Activated naive CD8-positive, alpha-beta T cell treated with anti-CD3 and anti-CD28 coated beads, Interleukin-2, amount 10 ng/mL, durations not matched to agents 7 days and 5 days (primary cell): ENCODE results near the gene TTN. TPM values are rescaled to one million over a fixed set of nuclear protein-coding genes. Genes with fewer than 3 reads are reported as not detected.

Source experiments
- ATAC-seq: fragments of 150-1000 bp; cut with Tn5 transposase; one replicate; pipeline ENCODE4 v1.10.0; 2021; ENCODE audit warnings: low read depth, moderate library complexity
- POLR2A ChIA-PET: fragments of 350-600 bp; sonication (Branson Sonifier 250); formaldehyde crosslinking; loops from one replicate; lab custom pipeline; 2021; ENCODE audit warnings: antibody characterized with exemption; lab: Charles Lee
- DNase-seq: peaks from one replicate; pipeline ENCODE4 v3.0.0; 2021
- H3K27ac Mint-ChIP-seq: one replicate; pipeline ENCODE4 v1.8.0; 2022; ENCODE audit warnings: mild to moderate bottlenecking, mixed read lengths
- H3K27me3 Mint-ChIP-seq: one replicate; pipeline ENCODE4 v1.8.0; 2022; ENCODE audit warnings: mild to moderate bottlenecking, moderate library complexity, mixed read lengths
- H3K36me3 Mint-ChIP-seq: one replicate; pipeline ENCODE4 v1.8.0; 2021; ENCODE audit warnings: mild to moderate bottlenecking, mixed read lengths
- H3K4me1 Mint-ChIP-seq: one replicate; pipeline ENCODE4 v1.8.0; 2021; ENCODE audit warnings: mixed read lengths
- H3K4me3 Mint-ChIP-seq: one replicate; pipeline ENCODE4 v1.8.0; 2022; ENCODE audit warnings: mild to moderate bottlenecking, moderate library complexity, mixed read lengths
- H3K9me3 Mint-ChIP-seq: one replicate; pipeline ENCODE4 v1.8.0; 2021; ENCODE audit warnings: mixed read lengths
- total RNA-seq, 2 experiments: library from RNA; stranded (reverse); gene quantifications; one replicate each; pipeline ENCODE4 v1.2.3, GENCODE V29; 2021

The TTN gene
- total RNA-seq, 2 experiments from 2014 or later: 11.9 to 13.5 TPM

DNA sequence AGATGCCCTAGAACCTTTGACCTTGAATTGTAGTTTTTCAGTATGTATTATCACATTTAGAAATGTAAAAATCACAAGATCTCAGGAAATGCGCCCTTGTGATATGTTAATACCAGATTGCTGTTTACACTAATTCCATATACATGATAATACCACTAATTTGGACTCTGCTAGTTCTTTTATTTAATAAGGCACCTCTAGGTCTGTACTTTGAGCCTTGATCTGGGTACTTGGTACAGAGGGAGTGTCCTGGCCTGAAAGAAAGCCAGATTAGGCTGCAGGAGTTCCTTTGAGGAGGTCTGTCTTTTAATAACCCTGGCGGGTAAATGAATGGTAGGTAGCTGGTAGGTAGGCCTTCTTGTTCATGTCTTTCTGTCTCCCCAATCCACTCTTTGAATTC, 300.7 kb downstream of the TTN start:
- POLR2A ChIA-PET: no interaction called here
- no peak for ATAC-seq
- no peak for DNase-seq
- Mint-ChIP-seq H3K4me1 (peaks cover 4% of the 10 kb centered on the region), H3K4me3 (no peak overlapping the region), H3K27ac (no peak overlapping the region), H3K9me3 (no peaks in the 10 kb centered on the region), H3K36me3 (peaks cover 16% of the 10 kb centered on the region), H3K27me3 (no peaks in the 10 kb centered on the region)

DNA sequence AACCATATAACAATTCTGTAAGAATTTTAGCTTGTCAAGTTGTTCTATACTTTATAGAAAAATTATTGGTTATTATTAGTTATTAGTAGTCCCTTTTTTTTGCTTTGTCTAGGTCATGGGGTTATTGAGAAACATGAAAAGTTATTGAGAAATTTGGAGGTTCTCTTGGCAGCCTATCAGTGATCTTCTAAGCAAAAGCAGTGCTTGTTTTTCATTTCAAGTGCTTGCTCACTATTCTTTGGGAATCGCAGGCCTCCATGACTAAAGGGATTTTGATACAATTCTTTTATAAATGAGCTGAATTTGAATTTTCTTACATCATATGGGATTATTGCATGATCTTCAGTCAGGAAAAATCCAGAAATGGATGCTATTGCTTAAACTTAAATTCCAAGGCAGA, 301.1 kb downstream of the TTN start:
- H3K27me3 Mint-ChIP-seq: no peaks in the 10 kb centered on the region
- ATAC-seq (no peak), DNase-seq (no peak)
- peaks cover 4% of the 10 kb centered on the region for H3K4me1 Mint-ChIP-seq
- no peak overlapping the region for H3K4me3 Mint-ChIP-seq
- POLR2A ChIA-PET: no interaction called here
- H3K36me3 Mint-ChIP-seq: peaks cover 16% of the 10 kb centered on the region
- H3K9me3 Mint-ChIP-seq: no peaks in the 10 kb centered on the region
- H3K27ac Mint-ChIP-seq: no peak overlapping the region

DNA sequence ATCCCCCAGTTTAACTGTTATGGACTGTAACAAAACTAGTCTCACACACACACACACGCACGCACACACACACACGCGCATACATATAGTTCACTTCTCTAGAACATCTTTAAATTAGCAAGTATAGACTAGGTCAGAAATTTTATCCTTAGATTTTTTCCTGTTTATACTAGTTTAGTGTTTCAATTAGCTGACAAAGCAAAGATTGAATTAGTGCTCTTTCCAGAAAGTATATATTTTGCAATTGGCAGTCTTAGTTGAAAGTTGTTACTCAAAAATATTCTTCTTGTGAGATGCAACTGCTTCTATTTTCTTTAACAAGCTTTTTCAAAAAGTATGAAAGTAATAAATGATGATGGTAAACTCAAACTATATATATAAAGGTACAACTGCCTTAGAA, 304.5 kb downstream of the TTN start:
- DNase-seq (no peak), ATAC-seq (no peak)
- Mint-ChIP-seq H3K4me3 (no peak overlapping the region), H3K36me3 (peaks cover 23% of the 10 kb centered on the region), H3K9me3 (no peaks in the 10 kb centered on the region), H3K27me3 (no peaks in the 10 kb centered on the region), H3K27ac (no peak overlapping the region), H3K4me1 (no peaks in the 10 kb centered on the region)
- POLR2A ChIA-PET: no interaction called here

DNA sequence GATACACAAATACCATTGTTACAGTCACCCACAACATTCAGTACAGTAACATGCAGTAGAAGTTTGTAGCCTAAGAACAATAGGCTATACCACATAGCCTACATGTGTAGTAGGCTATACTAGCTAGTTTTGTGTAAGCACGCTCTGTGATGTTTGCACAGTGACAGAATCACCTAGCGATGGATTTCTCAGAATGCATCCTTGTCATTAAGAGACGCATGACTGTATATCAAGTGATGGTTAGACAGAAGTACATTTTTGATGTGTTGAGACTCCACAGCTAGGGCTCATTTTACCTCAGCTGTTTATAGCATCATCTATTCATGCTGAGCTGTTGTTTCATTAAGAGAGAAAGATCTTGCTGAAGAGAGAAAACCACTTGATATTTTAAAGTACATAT, 307.6 kb downstream of the TTN start:
- no peak overlapping the region for H3K4me3 Mint-ChIP-seq
- peaks cover 1% of the 10 kb centered on the region for H3K4me1 Mint-ChIP-seq
- no peaks in the 10 kb centered on the region for H3K9me3 Mint-ChIP-seq
- peaks cover 37% of the 10 kb centered on the region for H3K36me3 Mint-ChIP-seq
- POLR2A ChIA-PET: no interaction called here
- DNase-seq (no peak), ATAC-seq (no peak)
- no peaks in the 10 kb centered on the region for H3K27me3 Mint-ChIP-seq
- H3K27ac Mint-ChIP-seq: no peak overlapping the region

GRCh38 chr2:178498137-178498536, 309.1 kb downstream of the TTN start:
- H3K27me3 Mint-ChIP-seq: no peaks in the 10 kb centered on the region
- no peaks in the 10 kb centered on the region for H3K9me3 Mint-ChIP-seq
- peaks cover 1% of the 10 kb centered on the region for H3K4me1 Mint-ChIP-seq
- peaks cover 44% of the 10 kb centered on the region for H3K36me3 Mint-ChIP-seq
- no peak for ATAC-seq
- H3K27ac Mint-ChIP-seq: no peak overlapping the region
- POLR2A ChIA-PET: no interaction called here
- DNase-seq: no peak
- no peak overlapping the region for H3K4me3 Mint-ChIP-seq

- H3K36me3 Mint-ChIP-seq: peaks cover 38% of the 10 kb centered on the region
- H3K27ac Mint-ChIP-seq: no peak overlapping the region
Observed at GRCh38 chr2:178496049-178496448, 311.2 kb downstream of the TTN start.

GRCh38 chr2:178491612-178492011, 315.6 kb downstream of the TTN start:
- Mint-ChIP-seq H3K27ac (no peak overlapping the region), H3K27me3 (no peaks in the 10 kb centered on the region), H3K9me3 (no peaks in the 10 kb centered on the region), H3K36me3 (peaks cover 44% of the 10 kb centered on the region), H3K4me3 (no peak overlapping the region), H3K4me1 (peaks cover 8% of the 10 kb centered on the region)
- ATAC-seq: no peak
- POLR2A ChIA-PET: no interaction called here
- DNase-seq: no peak

More at GRCh38 chr2:178496049-178496448, 311.2 kb downstream of the TTN start:
- no peak for DNase-seq
- Mint-ChIP-seq H3K4me1 (peaks cover 3% of the 10 kb centered on the region), H3K4me3 (no peak overlapping the region), H3K9me3 (no peaks in the 10 kb centered on the region), H3K27me3 (no peaks in the 10 kb centered on the region)
- ATAC-seq: no peak
- POLR2A ChIA-PET: no interaction called here

DNA sequence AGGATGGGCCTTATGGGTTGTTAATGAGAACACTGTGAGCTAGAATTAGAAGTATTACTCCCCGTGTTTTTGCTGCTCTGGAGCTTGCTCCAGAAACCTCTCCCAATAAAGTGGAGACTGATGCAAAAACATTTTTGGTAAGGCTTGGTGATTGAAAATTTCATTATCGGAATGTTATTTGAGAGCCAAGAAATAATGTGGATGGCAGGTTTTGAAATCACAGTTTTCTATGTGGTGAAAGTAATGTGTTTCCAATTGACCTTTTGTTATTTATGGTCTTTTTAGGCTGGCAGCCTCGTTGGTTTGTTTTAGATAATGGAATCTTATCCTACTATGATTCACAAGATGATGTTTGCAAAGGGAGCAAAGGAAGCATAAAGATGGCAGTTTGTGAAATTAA, 321.9 kb downstream of the TTN start:
- ATAC-seq: no peak
- Mint-ChIP-seq H3K4me3 (no peak overlapping the region), H3K27me3 (no peaks in the 10 kb centered on the region), H3K27ac (no peak overlapping the region), H3K4me1 (peaks cover 26% of the 10 kb centered on the region), H3K9me3 (no peaks in the 10 kb centered on the region), H3K36me3 (peaks cover 29% of the 10 kb centered on the region)
- POLR2A ChIA-PET: no interaction called here
- no peak for DNase-seq

GRCh38 chr2:178484245-178485041, 322.8 kb downstream of the TTN start:
- ATAC-seq: no peak
- peaks cover 30% of the 10 kb centered on the region for H3K4me1 Mint-ChIP-seq

GRCh38 chr2:178482437-178482836, 324.8 kb downstream of the TTN start:
- DNase-seq (no peak), ATAC-seq (no peak)
- Mint-ChIP-seq H3K4me1 (peaks cover 35% of the 10 kb centered on the region), H3K9me3 (no peaks in the 10 kb centered on the region), H3K27ac (no peak overlapping the region), H3K27me3 (no peaks in the 10 kb centered on the region), H3K4me3 (peak overlapping the region; percentile 93), H3K36me3 (peaks cover 14% of the 10 kb centered on the region)
- POLR2A ChIA-PET: interaction anchor here (0.7 to 2.7 kb wide), 3 partner anchors 11 to 33 kb away, joined by 3 to 16 read pairs (median 3); partner anchors contain the start of genes PJVK and PRKRA

More at GRCh38 chr2:178484245-178485041, 322.8 kb downstream of the TTN start:
- Mint-ChIP-seq H3K36me3 (peaks cover 24% of the 10 kb centered on the region), H3K27me3 (no peaks in the 10 kb centered on the region), H3K27ac (no peak overlapping the region), H3K4me3 (no peak overlapping the region), H3K9me3 (no peaks in the 10 kb centered on the region)
- POLR2A ChIA-PET: no interaction called here
- no peak for DNase-seq

DNA sequence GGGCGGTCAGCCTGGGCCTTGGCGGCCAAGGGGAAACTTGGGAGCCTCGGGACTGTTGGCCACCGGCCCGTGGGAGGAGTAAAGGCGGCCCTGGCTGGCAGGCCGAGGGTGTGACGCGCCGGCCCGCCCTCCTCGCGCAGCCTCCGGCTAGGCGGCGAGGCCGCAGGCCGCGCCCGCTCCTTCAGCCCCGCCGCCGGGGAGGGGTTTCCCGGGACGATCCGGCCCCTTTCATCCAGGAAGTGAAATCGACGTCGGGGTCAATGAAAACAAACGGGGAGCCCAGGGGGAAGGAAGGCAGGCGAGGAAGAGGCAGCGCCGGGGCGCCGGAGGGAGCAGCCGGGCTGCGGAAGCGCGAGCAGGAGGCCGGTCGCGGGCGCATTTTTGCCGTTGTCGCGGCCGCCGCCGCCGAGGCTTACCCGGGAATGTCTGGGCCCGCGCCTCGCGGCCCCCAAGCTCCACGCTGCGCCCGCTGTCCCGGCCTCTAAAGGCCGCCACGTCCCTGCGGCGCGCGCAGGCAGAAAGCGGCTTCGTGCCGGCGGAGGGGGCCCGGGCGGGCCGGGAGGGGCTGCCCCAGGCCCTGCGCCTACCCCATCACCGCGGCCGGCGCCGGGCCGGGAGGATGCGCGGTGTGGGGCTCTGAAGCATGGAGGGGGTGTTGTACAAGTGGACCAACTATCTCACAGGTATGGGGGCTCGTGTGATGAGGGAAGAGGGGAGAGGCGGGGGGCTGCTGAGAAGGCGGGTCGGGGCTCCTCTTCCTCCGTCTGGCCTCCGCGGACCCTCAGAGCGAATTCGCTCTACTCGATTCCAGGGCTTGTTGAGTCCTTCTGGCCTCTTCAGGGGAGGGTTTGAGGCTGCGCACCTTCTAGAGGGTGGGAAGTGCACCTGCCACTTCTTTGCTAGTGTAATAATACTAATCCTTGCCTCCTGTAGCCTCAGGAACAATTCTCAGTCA, 326.7 kb downstream of the TTN start, which contains the start of gene PLEKHA3:
Gene PLEKHA3 (plus strand): TSS at position 231 of the 955 bp plus-strand sequence. CDS start 413 bp downstream, at position 644.
- Mint-ChIP-seq H3K9me3 (no peaks in the 10 kb centered on the region), H3K36me3 (peaks cover 4% of the 10 kb centered on the region), H3K4me3 (peak within 1 kb of the TSS; percentile 94), H3K27ac (peak within 1 kb of the TSS; percentile 99), H3K27me3 (no peaks in the 10 kb centered on the region), H3K4me1 (peaks cover 34% of the 10 kb centered on the region)
- ATAC-seq (peak; percentile 72), DNase-seq (peak; percentile 84)
- POLR2A ChIA-PET: interaction anchor here (0.7 to 2.7 kb wide), 4 partner anchors 22 to 66 kb away, joined by 3 to 16 read pairs (median 5); partner anchors contain the start of genes PJVK and PRKRA

DNA sequence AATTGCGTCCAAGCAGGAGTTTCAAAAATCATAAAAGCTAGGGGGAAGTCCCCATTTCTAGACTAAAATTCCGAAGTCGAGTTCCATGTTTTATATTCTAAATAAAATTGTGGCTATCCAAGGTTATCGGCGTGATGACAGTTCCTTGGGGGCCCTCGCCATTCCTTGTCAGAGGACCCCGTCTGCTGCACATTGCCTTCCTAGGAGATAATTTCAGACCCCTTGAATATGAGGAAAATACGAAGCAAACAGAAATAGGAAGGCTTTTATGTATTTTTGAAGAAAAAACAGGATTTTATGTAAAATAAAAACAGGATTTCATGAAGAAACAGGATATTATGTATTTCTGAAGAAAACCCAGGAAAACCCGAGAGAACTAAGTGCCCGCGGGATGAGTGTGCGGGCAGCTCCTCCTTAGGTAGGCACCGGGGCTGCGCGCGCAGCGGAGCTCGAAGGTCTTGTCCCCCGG, 327.4 kb downstream of the TTN start:
- Mint-ChIP-seq H3K27me3 (no peaks in the 10 kb centered on the region), H3K4me1 (peaks cover 33% of the 10 kb centered on the region), H3K36me3 (peaks cover 2% of the 10 kb centered on the region), H3K4me3 (peak overlapping the region; percentile 94), H3K27ac (peak overlapping the region; percentile 84), H3K9me3 (no peaks in the 10 kb centered on the region)
- ATAC-seq (no peak), DNase-seq (no peak)
- POLR2A ChIA-PET: interaction anchor here (0.7 to 1.4 kb wide), 3 partner anchors 21 to 66 kb away, joined by 3 to 5 read pairs (median 5); partner anchors contain the start of genes PJVK and PRKRA

DNA sequence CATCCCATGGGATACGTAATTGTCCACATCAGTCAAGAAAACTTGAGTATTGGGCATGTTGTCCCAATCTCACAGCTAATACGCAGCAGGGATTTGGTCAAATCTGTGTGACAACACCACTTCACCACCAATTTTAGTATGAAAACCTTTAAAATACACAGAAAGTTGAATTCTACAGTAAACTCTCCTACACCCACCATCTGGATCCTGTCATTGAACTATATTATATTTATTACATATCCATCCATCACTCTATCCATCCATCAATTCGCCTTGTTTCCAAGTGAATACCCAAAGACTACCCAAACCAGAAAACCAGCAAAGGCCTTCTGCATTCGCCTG, 328.0 kb downstream of the TTN start:
- DNase-seq: no peak
- peaks cover 31% of the 10 kb centered on the region for H3K4me1 Mint-ChIP-seq
- H3K27me3 Mint-ChIP-seq: no peaks in the 10 kb centered on the region
- H3K9me3 Mint-ChIP-seq: no peaks in the 10 kb centered on the region
- H3K36me3 Mint-ChIP-seq: peaks cover 2% of the 10 kb centered on the region
- POLR2A ChIA-PET: interaction anchor here (0.7 to 1.4 kb wide), 2 partner anchors 21 to 28 kb away, joined by 3 to 5 read pairs; partner anchors contain the start of genes PJVK and PRKRA
- peak overlapping the region; percentile 94 for H3K4me3 Mint-ChIP-seq
- H3K27ac Mint-ChIP-seq: peak overlapping the region; percentile 99
- no peak for ATAC-seq
